K562 (cell line): ENCODE results near the gene SHLD1.

Experiments used
- CHD1 ChIP-seq: fragments of 200-600 bp; sonication (generic); IDR thresholded peaks from one replicate; pipeline ENCODE4 v1.6.1; 2012; ENCODE audit warnings: mild to moderate bottlenecking, moderate library complexity, low read length, inconsistent platforms
- TAF9B ChIP-seq: fragments of 450-650 bp; IDR thresholded peaks from 2 replicates; pipeline ENCODE4 v1.6.1; 2018; ENCODE audit warnings: mild to moderate bottlenecking; ENCODE audit not compliant: partially characterized antibody
- TBP ChIP-seq: optimal IDR thresholded peaks from 2 replicates; pipeline ENCODE3; 2011; ENCODE audit warnings: low read depth, low read length, improper control_type of control experiment
- ZNF311 ChIP-seq: fragments of 250-450 bp; sonication (Bioruptor Pico); IDR thresholded peaks from 2 replicates; pipeline ENCODE4 v1.4.0; 2020; ENCODE audit warnings: mild to moderate bottlenecking, moderate library complexity

DNA sequence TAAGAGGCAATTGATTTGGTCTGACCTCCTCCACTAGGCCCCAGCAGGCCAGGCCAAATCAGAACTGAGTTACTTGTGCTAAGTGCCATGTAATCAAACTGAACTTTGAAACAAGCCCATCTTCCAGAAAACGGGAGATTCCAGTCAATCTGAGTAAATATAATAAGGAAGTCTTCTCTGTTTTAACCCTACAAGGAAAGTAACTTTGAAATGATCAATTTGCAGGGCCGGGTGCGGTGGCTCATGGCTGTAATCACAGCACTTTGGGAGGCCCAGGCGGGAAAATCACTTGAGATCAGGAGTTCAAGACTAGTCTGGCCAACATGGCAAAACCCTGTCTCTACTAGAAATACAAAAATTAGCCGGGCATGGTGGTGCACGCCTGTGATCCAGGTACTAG, 2.0 kb upstream of the SHLD1 start:
- TF ChIP-seq CHD1 (no peak), ZNF311 (no peak), TBP (no peak), TAF9B (no peak)
